CD4-positive, alpha-beta T cell treated with Interleukin-6 for 4 hours (primary cell): ENCODE results near the gene JUNB.

Source experiments
- DNase-seq: peaks from one replicate; pipeline ENCODE4 v3.0.0-alpha.2; 2020; ENCODE audit warnings: mixed read lengths

JUNB gene

GRCh38 chr19:12774588-12775555 is 16.4 kb upstream of the JUNB start, which contains the start of gene HOOK2:
TSS of gene HOOK2 (minus strand) at chr19:12775552. CDS start at chr19:12775449, 103 bp downstream.
- DNase-seq = peak; percentile 71

- DNase-seq = peak; percentile 85
Observed at GRCh38 chr19:12777217-12778016, 13.9 kb upstream of the JUNB start.

DNA sequence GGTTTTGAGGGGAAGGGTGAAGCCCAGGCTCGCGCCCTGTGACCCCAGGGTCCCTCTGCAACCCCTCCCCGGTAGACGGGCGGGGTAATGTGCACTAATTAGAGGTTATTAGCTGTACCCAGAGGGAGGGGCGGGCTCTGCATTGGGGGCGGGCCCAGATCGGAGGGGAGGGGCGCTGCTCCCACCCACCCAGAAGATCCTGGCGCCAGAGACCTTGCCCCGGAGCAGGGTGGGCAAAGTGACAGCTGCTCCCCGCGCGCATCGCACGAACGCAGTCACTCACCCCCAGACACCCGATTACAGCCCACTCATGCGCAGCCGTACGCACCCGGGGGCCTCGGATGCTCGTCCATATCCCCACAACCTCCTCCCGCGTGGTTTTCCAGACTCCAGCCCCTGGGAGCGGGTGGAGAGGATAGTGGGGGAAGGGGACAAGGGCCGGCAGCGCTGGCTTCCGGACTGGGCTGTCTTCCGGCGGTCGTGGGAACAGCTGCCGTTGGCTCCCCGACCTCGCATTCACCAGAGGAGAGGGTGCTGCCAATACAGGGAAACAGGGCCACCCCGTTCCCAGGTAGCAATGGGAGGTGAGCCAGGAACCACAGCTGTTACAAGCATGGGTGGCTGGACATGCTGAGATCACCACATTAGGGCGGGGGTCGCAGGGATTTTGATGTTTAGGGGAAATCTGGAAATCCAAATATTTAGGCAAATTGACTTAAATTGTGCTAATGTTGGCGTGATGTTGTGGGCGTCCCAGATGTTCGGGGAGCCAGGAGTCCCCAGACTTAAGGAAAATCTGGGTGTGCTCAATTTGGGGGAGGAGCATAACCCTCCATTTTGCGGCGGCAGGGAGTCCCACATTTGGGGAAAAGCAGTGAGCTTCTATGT is 13.0 kb upstream of the JUNB start:
- DNase-seq = peak; percentile 62

DNA sequence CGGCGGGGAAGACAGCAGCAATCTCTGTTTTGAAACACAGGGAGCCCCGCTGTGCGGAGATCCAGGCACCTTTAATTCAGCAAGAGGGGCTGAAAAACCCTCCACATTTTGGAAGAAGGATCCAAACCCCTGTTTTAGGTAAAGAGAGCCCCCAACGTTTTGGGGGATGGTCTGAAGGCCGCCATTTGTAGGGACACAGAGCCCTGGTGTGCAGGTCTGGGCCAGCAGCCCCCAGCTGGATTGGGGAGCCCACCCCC is 12.5 kb upstream of the JUNB start:
- no peak for DNase-seq

DNA sequence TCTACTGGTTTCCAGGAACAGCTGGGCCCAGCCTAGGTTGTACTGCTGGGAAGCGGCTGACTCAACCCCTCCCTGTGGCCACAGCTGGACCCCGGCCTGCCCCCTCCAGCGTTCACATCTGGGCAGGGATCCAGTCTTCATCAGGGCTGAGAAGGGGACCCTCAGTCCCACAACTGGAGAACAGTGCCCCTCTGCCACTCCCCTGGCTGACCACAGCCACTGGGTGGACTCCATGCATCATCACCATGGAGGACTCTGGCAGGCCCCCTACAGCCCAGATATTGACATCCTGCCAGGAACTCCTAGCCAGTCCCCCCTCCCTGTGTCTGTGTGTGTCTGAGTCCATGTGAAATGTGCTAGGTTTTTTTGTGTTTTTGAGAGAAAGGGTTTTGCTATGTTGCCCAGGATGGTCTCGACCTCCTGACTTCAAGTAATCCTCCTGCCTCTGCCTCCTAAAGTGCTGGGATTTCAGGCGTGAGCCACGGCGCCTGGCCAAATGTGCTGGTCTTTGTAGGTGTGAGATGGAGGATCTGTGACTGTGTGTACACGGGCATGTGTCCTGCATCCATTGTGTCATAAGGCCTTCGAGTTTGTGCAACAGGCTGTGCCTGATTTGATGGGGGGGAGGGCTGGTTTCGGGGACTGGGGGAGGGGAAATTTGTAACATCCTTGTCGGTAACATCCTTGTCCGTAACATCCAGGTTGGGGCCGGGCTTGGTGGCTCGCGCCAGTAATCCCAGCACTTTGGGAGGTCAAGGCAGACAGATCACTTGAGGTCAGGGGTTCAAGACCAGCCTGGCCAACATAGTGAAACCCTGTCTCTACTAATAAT is 11.9 kb upstream of the JUNB start:
- no peak for DNase-seq

- DNase-seq = no peak
Observed at GRCh38 chr19:12782174-12782423, 9.2 kb upstream of the JUNB start.

DNA sequence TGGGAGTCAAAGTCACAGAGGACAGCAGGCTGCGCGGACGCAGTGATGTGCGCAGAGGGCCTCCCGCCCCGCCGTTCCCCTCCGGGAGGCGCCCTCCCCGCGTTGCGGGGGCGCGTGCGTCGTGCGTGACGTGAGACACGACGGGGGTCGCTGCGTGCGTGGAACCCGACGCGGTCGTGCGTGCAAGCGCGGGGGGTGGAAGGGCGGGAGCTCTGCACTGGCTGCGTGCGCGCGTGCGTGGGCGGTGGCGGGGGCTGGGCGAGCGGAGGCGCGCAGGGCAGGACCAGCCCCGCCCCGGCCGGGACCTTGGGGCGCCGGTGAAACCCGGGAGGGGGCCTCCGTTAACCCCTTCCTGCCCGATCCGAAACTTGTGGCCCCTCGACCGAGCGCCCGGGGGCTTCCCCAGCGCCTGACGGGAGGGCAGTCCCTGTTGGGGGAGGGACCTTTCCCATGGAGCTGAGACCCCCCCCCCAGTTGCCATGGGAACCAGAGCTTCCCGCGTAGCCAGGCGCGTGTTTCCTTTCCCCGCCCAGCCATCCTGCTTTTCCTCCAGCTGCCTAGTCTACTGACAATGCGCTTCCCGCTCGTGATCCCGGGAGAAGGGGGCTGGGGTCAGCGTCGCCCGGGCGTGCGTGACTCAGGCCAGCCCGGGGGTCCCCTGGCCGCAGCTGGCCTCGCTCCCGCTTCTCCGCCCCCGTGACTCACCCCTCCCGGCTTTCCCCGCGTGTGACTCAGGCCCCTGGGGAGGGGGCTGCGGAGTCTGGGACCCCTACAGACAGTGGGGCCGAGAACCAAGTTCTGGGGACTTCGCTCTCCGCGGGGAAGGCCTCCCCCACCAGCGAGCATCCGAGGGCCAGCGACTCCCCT is 8.6 kb upstream of the JUNB start:
- peak; percentile 96 for DNase-seq

- DNase-seq = peak; percentile 48
Observed at GRCh38 chr19:12783291-12783848, 7.9 kb upstream of the JUNB start.

- DNase-seq = peak; percentile 25
Observed at GRCh38 chr19:12783849-12784393, 7.4 kb upstream of the JUNB start.

GRCh38 chr19:12784394-12784870 is 6.9 kb upstream of the JUNB start:
- peak; percentile 26 for DNase-seq

GRCh38 chr19:12784871-12785430 is 6.3 kb upstream of the JUNB start:
- peak; percentile 14 for DNase-seq

DNA sequence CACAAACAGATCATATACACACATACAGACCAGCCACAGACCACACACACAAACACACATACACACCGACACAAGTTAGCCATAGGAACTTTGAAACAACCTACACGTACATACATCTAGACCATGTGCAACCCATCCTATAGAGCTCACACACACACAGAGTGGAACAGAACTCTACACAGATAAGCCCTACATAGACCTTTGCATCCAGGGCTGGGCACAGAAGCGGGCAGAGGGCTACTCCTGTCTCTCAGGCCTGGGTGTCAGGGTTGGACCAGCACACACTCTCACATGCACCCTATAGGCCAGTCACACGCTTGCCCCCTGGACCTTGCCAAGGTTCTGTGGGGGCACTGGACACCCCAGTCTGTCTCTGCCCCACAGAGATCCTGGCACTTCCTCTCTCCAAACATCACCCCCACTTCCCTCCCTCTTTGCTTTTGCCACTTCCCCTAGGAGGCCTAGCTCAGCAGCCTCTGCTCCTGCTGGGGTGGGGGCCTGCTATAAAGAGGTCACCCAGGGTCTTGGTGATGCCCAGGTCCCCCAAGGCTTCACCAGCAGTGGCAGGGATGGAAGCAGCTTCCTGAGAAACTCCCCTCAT is 5.8 kb upstream of the JUNB start:
- DNase-seq = no peak

- peak; percentile 24 for DNase-seq
Observed at GRCh38 chr19:12786141-12786870, 5.0 kb upstream of the JUNB start.

GRCh38 chr19:12786952-12787351 is 4.3 kb upstream of the JUNB start:
- DNase-seq = no peak

DNA sequence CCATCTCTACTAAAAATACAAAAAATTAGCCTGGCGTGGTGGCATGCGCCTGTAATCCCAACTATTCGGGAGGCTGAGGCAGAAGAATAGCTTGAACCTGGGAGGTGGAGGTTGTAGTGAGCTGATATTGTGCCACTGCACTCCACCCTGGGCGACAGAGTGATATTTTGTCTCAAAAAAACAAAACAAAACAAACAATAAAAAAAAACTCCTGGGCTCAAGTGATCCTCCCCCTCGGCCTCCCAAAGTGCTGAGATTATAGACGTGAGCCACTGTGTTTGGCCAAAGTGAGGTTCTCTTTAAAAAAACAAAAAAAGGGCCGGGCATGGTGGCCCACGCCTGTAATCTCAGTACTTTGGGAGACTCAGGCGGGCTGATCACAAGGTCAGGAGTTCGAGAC is 3.8 kb upstream of the JUNB start:
- no peak for DNase-seq

DNA sequence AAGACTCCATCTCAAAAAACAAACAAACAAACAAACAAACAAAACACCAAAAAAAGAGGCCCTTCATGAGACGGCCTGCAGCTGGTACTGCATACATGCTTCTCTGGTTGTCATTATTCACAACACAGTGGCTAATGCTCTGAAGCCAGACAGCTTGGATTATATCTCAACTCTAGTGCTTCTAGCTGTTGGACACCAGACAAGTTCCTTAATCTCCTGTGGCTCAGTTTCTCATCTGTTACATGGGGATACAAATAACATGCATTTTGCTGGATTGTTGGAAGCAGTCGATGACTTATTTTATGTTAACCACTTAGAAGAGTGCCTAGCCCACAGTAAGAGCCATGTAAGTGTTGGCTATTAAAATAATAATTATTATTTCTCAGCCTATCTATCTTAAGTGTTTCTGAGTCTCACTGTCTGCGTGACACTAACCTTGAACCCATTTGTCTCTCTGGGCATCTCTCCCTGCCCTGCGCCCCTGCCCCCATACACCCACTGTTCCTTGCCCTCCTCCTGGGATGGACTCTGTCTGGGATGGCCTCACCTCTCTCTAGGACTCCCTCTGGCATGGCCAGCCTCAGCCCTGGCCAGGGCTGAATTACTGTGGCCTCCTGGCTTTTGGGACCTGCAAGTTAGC is 3.1 kb upstream of the JUNB start:
- no peak for DNase-seq

GRCh38 chr19:12788682-12789097 is 2.6 kb upstream of the JUNB start:
- peak; percentile 28 for DNase-seq
